Mesendoderm (in vitro differentiated cells): ENCODE results near the gene TCP11X1.
"Not testable (repeated sequence)": the region's sequence is repeated elsewhere in the genome, so short reads cannot be mapped to it uniquely, and the experiment has no call there.

Source experiments
- DNase-seq: peaks from one replicate; pipeline ENCODE4 v3.0.0; 2013
- H2AK5ac ChIP-seq: 2 replicates; pipeline ENCODE4 v1.6.1; 2013; ENCODE audit warnings: low read length, inconsistent platforms
- H2BK120ac ChIP-seq: 2 replicates; pipeline ENCODE4 v1.6.1; 2013; ENCODE audit warnings: low read depth, mild to moderate bottlenecking, low read length, moderate library complexity, mixed read lengths
- H2BK15ac ChIP-seq: replicated peaks from 2 replicates; pipeline ENCODE4 v1.6.1; 2013; ENCODE audit warnings: low read depth, mild to moderate bottlenecking, moderate library complexity
- H2BK5ac ChIP-seq: 2 replicates; pipeline ENCODE4 v1.6.1; 2013; ENCODE audit warnings: low read length, inconsistent platforms
- H3K18ac ChIP-seq: 2 replicates; pipeline ENCODE4 v1.6.1; 2013; ENCODE audit warnings: mild to moderate bottlenecking, low read length, mixed read lengths
- H3K23ac ChIP-seq: one replicate; pipeline ENCODE4 v1.6.1; 2013; ENCODE audit warnings: low read length
- H3K27ac ChIP-seq: 2 replicates; pipeline ENCODE4 v1.5.1; 2013; ENCODE audit warnings: low read depth, mild to moderate bottlenecking, inconsistent platforms, low read length, moderate library complexity
- H3K27me3 ChIP-seq: 2 replicates; pipeline ENCODE4 v1.6.1; 2013; ENCODE audit warnings: low read length, control low read depth, mild to moderate bottlenecking, inconsistent platforms; ENCODE audit not compliant: insufficient read depth, poor library complexity
- H3K36me3 ChIP-seq: 2 replicates; pipeline ENCODE4 v1.6.1; 2013; ENCODE audit warnings: low read length, inconsistent platforms; ENCODE audit not compliant: control insufficient read depth, insufficient read depth
- H3K4ac ChIP-seq: one replicate; pipeline ENCODE4 v1.6.1; 2013; ENCODE audit warnings: low read depth, mild to moderate bottlenecking, low read length, moderate library complexity
- H3K4me1 ChIP-seq: 2 replicates; pipeline ENCODE4 v1.6.1; 2013; ENCODE audit warnings: low read depth, low read length, inconsistent platforms; ENCODE audit not compliant: control insufficient read depth
- H3K4me2 ChIP-seq: 2 replicates; pipeline ENCODE4 v1.6.1; 2013; ENCODE audit warnings: low read length
- H3K4me3 ChIP-seq: 2 replicates; pipeline ENCODE4 v1.5.1; 2013; ENCODE audit warnings: mild to moderate bottlenecking, low read length
- H3K56ac ChIP-seq: one replicate; pipeline ENCODE4 v1.6.1; 2013; ENCODE audit warnings: low read length
- H3K79me1 ChIP-seq: 2 replicates; pipeline ENCODE4 v1.6.1; 2013; ENCODE audit warnings: low read length, inconsistent platforms
- H3K79me2 ChIP-seq: 2 replicates; pipeline ENCODE4 v1.6.1; 2013; ENCODE audit warnings: mild to moderate bottlenecking, low read length; ENCODE audit not compliant: control insufficient read depth, insufficient read depth
- H3K9ac ChIP-seq: 2 replicates; pipeline ENCODE4 v1.6.1; 2013; ENCODE audit warnings: low read length, inconsistent platforms
- H4K5ac ChIP-seq: one replicate; pipeline ENCODE4 v1.6.1; 2013; ENCODE audit warnings: low read length
- H4K8ac ChIP-seq: one replicate; pipeline ENCODE4 v1.6.1; 2013; ENCODE audit warnings: low read depth, mild to moderate bottlenecking, control low read depth, low read length, moderate library complexity
- WGBS: extraction: QIAGEN DNeasy Blood & Tissue Kit; methylation state at CpG from one replicate; pipeline ENCODE4 v1.1.7; 2013; ENCODE audit warnings: low lambda C conversion rate, missing lambda C conversion rate; ENCODE audit not compliant: insufficient coverage; ENCODE audit errors: extremely low coverage; 5-methylcytosine and 5-hydroxymethylcytosine counted together

Gene TCP11X1

DNA sequence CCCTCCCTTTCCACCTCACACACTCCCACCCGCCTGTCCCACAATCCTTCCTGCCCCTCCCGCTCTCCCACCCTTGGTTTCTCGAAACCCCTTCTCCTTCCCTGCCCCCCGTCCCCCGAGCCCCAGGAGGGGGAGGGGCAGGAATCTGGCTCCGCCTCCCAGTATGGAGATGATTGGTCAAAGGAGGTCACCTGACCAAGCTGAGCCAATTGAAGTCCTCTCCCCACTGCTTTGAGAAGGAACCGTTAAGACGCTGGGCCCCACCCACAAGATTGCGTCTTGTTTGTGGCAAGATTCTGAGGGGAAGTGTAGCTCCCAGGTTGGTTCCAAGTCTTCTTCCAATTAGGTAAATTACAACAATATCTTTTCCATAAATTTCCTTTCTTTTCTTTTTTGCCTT, 31.8 kb downstream of the TCP11X1 start, which contains the start of gene NXF2:
Gene NXF2, plus strand, starts transcription at position 275 of the 400 bp plus-strand sequence. CDS start 59,912 bp downstream, outside the sequence.
- H3K4ac ChIP-seq, H2BK120ac ChIP-seq, H3K9ac ChIP-seq, H3K4me2 ChIP-seq, DNase-seq, H3K4me3 ChIP-seq, H3K27me3 ChIP-seq, H3K79me2 ChIP-seq, H3K27ac ChIP-seq, H4K5ac ChIP-seq, H3K18ac ChIP-seq, H3K56ac ChIP-seq, H2BK15ac ChIP-seq, H2AK5ac ChIP-seq, H2BK5ac ChIP-seq, H3K36me3 ChIP-seq, H4K8ac ChIP-seq, H3K79me1 ChIP-seq, H3K23ac ChIP-seq, H3K4me1 ChIP-seq: not testable (repeated sequence)
- no CpG with 5 or more reads among the region's 9 CpGs for WGBS

DNA sequence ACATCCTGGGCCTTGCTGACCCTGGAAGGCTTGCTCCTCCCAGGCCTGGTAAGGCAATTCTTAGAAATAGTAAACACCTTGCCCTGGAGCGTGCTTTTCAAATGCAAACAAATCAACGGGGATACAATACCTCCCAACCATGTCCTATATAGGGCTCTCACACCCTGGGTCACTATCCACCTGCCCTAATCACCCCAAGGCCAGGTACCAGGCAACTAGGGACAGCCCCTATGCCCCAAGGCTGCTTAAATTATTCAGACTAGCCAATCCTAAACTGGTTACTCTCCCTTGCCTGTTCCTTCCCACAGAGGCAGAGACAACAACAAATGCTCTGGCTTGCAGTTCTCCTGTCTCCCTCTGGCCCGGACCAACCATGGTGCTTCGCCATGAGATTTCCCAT, 57.1 kb downstream of the TCP11X1 start:
- not testable (repeated sequence) for H3K4me3 ChIP-seq, H4K5ac ChIP-seq, H3K27ac ChIP-seq, H3K4ac ChIP-seq, H4K8ac ChIP-seq, H3K56ac ChIP-seq, H2AK5ac ChIP-seq, H3K9ac ChIP-seq, H3K27me3 ChIP-seq, H3K36me3 ChIP-seq, H3K79me2 ChIP-seq, H2BK5ac ChIP-seq, H3K18ac ChIP-seq, H3K4me2 ChIP-seq, DNase-seq, H3K4me1 ChIP-seq, H2BK120ac ChIP-seq, H2BK15ac ChIP-seq, H3K79me1 ChIP-seq, H3K23ac ChIP-seq
- WGBS = no CpG with 5 or more reads among the region's 4 CpGs
